ENCODE measurements around the gene PTEN.

PTEN gene

GRCh38 chr10:87961314-87961713 lies 97.9 kb downstream of the PTEN start:
- no peak for DNase-seq (ENCODE audit: extremely low read depth in 1 of 2, low read depth in 1 of 2)

GRCh38 chr10:87966459-87966858 lies 103.0 kb downstream of the PTEN start:
- DNase-seq (ENCODE audit: extremely low read depth in 1 of 2, low read depth in 1 of 2) = no peak

GRCh38 chr10:87973635-87974034 lies 110.2 kb downstream of the PTEN start:
- DNase-seq (ENCODE audit: extremely low read depth in 1 of 2, low read depth in 1 of 2) = no peak

- DNase-seq (ENCODE audit: extremely low read depth in 1 of 2, low read depth in 1 of 2) = no peak
Measured at GRCh38 chr10:87974130-87974529, 110.7 kb downstream of the PTEN start.

DNA sequence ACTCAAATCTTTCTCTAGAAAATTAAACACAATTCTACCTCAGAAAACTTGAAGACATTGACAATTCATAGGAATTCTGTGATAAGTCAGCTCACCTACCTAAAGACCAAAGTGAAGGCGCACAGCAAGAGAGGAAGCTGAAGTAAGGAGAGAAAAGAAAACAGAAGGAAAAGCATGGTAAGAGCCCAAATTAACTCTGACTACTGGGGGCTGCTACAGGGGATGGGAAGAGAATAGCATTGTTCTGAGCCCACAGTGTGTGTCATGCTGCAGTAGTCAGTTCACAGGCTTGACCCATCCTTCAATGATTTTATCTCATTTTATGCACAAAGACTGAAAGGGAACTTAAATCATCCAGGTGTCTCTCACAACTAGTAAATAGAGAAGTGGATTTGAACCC lies 111.3 kb downstream of the PTEN start:
- no peak for DNase-seq (ENCODE audit: extremely low read depth in 1 of 2, low read depth in 1 of 2)

DNA sequence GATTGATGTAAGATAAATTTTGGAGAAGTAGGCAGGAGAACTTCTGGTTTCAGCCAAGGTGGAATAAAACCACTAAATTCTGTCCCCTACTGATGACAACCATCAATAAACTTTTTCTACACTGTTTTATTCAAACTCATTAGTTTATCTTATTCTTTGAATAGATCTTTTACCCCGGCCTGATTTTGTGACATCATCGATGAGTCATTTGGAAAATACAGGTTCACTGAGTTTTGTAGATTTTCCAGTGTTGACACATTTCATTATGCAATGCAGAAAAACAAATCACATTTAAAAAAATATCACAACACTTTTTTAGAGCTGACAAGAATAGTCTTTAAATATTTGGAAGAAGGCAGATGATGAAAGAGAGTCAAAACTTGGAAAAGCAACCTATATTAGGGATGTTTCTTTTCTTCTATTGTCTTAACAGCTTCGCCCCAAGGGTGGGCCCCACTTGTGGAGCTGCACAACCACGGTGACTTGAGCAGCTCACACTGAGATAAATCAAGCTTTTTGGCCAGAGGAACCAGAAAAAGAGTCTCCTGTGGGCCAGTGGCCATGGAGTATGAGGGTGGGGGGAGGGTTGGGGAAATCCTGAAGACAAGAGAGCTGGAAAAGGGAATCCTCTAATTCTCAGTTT lies 112.8 kb downstream of the PTEN start:
- DNase-seq (ENCODE audit: extremely low read depth in 1 of 2, low read depth in 1 of 2) = no peak

DNA sequence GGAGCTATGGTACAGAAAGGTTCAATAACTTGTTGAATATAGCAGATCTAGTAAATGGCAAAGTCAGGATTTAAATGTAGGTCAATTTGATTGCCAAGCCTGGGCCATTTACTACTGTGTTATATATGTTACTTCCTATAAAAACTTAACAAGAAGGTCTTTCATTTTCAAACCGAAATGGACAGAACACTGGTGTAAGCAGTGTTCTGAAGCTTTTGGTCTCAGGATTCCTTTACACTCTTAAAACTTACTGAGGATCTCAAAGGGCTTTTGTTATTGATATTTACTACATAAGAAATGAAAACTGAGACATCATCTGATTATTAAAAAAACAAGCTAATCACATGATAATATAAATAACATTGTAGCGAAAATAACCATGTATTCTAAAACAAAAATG lies 114.7 kb downstream of the PTEN start:
- DNase-seq (ENCODE audit: extremely low read depth in 1 of 2, low read depth in 1 of 2) = no peak

- no peak for DNase-seq (ENCODE audit: extremely low read depth in 1 of 2, low read depth in 1 of 2)
Measured at GRCh38 chr10:87979847-87980246, 116.4 kb downstream of the PTEN start.

- DNase-seq (ENCODE audit: extremely low read depth in 1 of 2, low read depth in 1 of 2) = no peak
Measured at GRCh38 chr10:87983716-87984115, 120.3 kb downstream of the PTEN start.

- DNase-seq (ENCODE audit: extremely low read depth in 1 of 2, low read depth in 1 of 2) = no peak
Measured at GRCh38 chr10:87987206-87987605, 123.8 kb downstream of the PTEN start.

GRCh38 chr10:87991946-87992345 lies 128.5 kb downstream of the PTEN start:
- no peak for DNase-seq (ENCODE audit: extremely low read depth in 1 of 2, low read depth in 1 of 2)

- DNase-seq (ENCODE audit: extremely low read depth in 1 of 2, low read depth in 1 of 2) = no peak
Measured at GRCh38 chr10:88004451-88004850, 141.0 kb downstream of the PTEN start.

- DNase-seq (ENCODE audit: extremely low read depth in 1 of 2, low read depth in 1 of 2) = no peak
Measured at GRCh38 chr10:88006261-88006660, 142.8 kb downstream of the PTEN start.

- no peak for DNase-seq (ENCODE audit: extremely low read depth in 1 of 2, low read depth in 1 of 2)
Measured at GRCh38 chr10:88008866-88009470, 145.5 kb downstream of the PTEN start.

- DNase-seq (ENCODE audit: extremely low read depth in 1 of 2, low read depth in 1 of 2) = no peak
Measured at GRCh38 chr10:88012641-88013040, 149.2 kb downstream of the PTEN start.

- no peak for DNase-seq (ENCODE audit: extremely low read depth in 1 of 2, low read depth in 1 of 2)
Measured at GRCh38 chr10:88017781-88018180, 154.4 kb downstream of the PTEN start.

DNA sequence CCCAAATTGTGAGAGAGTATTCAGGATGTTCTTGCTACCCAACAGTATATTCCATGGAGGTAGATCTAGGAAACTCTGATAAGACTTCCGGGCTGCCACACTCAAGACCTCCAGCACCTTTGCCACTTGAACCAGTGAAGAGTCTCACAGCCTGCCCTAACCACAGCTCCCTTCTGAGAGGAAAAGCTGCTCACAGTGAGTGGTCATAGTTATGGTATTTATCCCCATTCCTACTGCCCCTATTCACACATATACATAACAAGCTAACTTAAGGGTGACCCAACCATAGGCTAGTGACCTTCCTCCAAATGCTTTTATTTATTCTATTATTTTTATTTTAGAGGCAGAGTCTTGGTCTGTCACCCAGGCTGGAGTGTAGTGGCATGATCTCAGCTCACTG lies 156.3 kb downstream of the PTEN start:
- DNase-seq (ENCODE audit: extremely low read depth in 1 of 2, low read depth in 1 of 2) = no peak
